Measurements from ENCODE around the gene ATG2A.

The ATG2A gene

DNA sequence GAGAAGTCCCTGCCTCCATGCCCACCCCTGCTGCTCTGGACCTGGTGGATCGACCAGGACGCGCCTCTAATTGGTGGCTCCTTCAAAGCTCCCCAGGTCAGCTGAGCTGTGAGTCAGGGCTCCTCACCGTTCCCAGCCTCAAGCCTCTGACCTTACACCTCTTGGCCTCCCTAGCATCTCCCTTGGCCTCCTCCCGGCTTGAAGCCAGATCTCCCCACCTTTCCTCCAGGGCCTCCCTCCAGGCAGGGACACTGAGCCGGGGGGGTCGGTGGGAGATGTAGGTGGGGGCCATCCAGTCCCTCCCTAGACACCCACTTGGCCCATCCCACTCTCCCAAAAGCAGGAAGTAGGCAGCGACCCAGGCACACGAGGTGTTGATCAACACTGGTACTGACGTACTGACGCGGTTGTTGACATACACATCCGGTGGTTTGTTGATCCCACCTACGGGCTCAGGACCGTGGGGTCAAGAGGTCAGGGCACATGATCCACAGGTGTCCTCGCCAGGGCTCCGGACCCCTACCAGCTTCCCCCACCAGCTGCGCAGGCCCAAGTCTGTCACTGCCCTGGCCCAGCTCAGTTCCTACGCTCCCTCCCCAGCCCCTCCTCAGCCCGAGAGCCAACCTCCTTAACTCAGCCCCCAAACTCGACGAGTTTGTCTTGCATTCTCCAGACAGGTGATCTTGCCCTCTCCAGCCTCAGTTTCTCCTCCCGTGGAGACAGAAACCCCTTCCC is 802 bp downstream of the ATG2A start:
- peaks cover 16% of the 10 kb centered on the region for H3K4me1 Mint-ChIP-seq (ENCODE audit: low read depth)
- H3K4me3 Mint-ChIP-seq, result peak overlapping the region; percentile 92
- H3K9me3 Mint-ChIP-seq, result no peaks in the 10 kb centered on the region
- peak overlapping the region; percentile 95 for H3K27ac Mint-ChIP-seq
- H3K27me3 Mint-ChIP-seq (ENCODE audit: low read depth), result no peaks in the 10 kb centered on the region
- H3K36me3 Mint-ChIP-seq (ENCODE audit: low read depth), result peaks cover 8% of the 10 kb centered on the region

- peak overlapping the region; percentile 92 for H3K4me3 Mint-ChIP-seq
- H3K9me3 Mint-ChIP-seq, result no peaks in the 10 kb centered on the region
- peaks cover 16% of the 10 kb centered on the region for H3K4me1 Mint-ChIP-seq (ENCODE audit: low read depth)
- peak overlapping the region; percentile 36 for H3K27ac Mint-ChIP-seq
- no peaks in the 10 kb centered on the region for H3K27me3 Mint-ChIP-seq (ENCODE audit: low read depth)
- peaks cover 13% of the 10 kb centered on the region for H3K36me3 Mint-ChIP-seq (ENCODE audit: low read depth)
These were observed 1.6 kb downstream of the ATG2A start for GRCh38 chr11:64915376-64915887.

- Mint-ChIP-seq H3K4me1 (ENCODE audit: low read depth) (peaks cover 16% of the 10 kb centered on the region), H3K4me3 (peak overlapping the region; percentile 56), H3K27ac (no peak overlapping the region), H3K36me3 (ENCODE audit: low read depth) (peaks cover 16% of the 10 kb centered on the region), H3K27me3 (ENCODE audit: low read depth) (no peaks in the 10 kb centered on the region), H3K9me3 (no peaks in the 10 kb centered on the region)
These were observed 2.9 kb downstream of the ATG2A start for GRCh38 chr11:64914123-64914522.

- no peaks in the 10 kb centered on the region for H3K27me3 Mint-ChIP-seq (ENCODE audit: low read depth)
- no peak overlapping the region for H3K27ac Mint-ChIP-seq
- H3K4me3 Mint-ChIP-seq, result no peak overlapping the region
- H3K4me1 Mint-ChIP-seq (ENCODE audit: low read depth), result peaks cover 16% of the 10 kb centered on the region
- H3K9me3 Mint-ChIP-seq, result no peaks in the 10 kb centered on the region
- H3K36me3 Mint-ChIP-seq (ENCODE audit: low read depth), result peaks cover 18% of the 10 kb centered on the region
These were observed 3.8 kb downstream of the ATG2A start for GRCh38 chr11:64913171-64913727.

DNA sequence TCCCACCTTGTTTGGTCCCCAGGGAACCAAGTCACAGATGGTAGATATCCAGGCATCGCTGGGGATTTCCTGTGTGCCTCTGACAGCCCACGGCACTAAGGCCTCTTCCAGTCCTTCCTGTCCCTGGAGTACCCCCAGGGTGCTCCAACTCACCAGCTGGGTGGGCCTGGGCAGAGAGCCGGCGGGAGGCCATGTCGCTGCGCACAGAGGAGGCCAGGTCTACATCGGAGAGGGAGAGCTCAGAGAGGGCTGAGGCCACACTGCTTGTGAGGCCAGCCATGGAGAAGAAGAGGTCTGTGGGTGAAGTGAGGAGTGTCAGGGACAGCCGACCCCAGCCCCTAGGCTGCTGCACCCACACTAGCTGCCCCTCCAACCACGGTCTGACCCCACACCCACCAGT is 5.3 kb downstream of the ATG2A start:
- Mint-ChIP-seq H3K36me3 (ENCODE audit: low read depth) (peaks cover 23% of the 10 kb centered on the region), H3K27ac (no peak overlapping the region), H3K27me3 (ENCODE audit: low read depth) (no peaks in the 10 kb centered on the region), H3K9me3 (no peaks in the 10 kb centered on the region), H3K4me3 (no peak overlapping the region), H3K4me1 (ENCODE audit: low read depth) (peaks cover 11% of the 10 kb centered on the region)

- Mint-ChIP-seq H3K27me3 (ENCODE audit: low read depth) (no peaks in the 10 kb centered on the region), H3K4me1 (ENCODE audit: low read depth) (peaks cover 6% of the 10 kb centered on the region), H3K4me3 (no peak overlapping the region), H3K36me3 (ENCODE audit: low read depth) (peaks cover 23% of the 10 kb centered on the region), H3K9me3 (no peaks in the 10 kb centered on the region), H3K27ac (no peak overlapping the region)
These were observed 5.9 kb downstream of the ATG2A start for GRCh38 chr11:64911142-64911541.

DNA sequence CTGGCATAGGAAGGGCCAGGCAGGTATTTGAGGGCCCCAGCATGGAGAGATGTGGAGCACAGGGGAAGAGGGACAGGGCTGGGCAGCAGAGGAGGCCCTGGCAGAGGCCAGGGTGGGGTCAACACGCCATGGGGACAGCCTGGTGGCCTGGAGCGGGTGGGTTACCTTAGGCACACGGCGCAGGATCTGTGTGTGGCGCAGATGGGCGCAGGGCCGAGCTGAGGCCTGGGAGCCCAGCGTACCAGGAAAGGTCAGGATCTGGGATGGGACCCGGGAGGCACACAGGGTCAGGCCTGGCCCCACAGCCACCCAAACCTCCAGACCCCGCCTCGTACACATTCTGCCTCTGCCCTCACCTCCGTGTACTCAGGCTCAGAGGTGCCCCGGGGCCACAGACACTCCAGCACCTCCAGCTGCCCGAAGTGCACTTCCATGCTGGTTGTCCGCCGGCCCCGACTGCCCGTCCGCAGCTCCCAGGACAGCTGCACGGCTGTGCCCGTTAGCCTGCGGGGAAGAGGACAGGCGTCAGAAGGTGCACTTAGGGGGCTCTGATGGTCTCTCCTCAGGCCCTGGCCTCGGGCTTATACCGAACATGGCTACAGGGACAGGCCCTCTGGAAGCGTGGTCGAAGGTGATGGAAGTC is 6.4 kb downstream of the ATG2A start:
- Mint-ChIP-seq H3K4me1 (ENCODE audit: low read depth) (peaks cover 2% of the 10 kb centered on the region), H3K4me3 (no peak overlapping the region), H3K27me3 (ENCODE audit: low read depth) (no peaks in the 10 kb centered on the region), H3K27ac (no peak overlapping the region), H3K36me3 (ENCODE audit: low read depth) (peaks cover 24% of the 10 kb centered on the region), H3K9me3 (no peaks in the 10 kb centered on the region)

GRCh38 chr11:64909653-64910343 is 7.2 kb downstream of the ATG2A start:
- Mint-ChIP-seq H3K27ac (no peak overlapping the region), H3K4me1 (ENCODE audit: low read depth) (peaks cover 2% of the 10 kb centered on the region), H3K27me3 (ENCODE audit: low read depth) (no peaks in the 10 kb centered on the region), H3K9me3 (no peaks in the 10 kb centered on the region), H3K4me3 (no peak overlapping the region), H3K36me3 (ENCODE audit: low read depth) (peaks cover 30% of the 10 kb centered on the region)

DNA sequence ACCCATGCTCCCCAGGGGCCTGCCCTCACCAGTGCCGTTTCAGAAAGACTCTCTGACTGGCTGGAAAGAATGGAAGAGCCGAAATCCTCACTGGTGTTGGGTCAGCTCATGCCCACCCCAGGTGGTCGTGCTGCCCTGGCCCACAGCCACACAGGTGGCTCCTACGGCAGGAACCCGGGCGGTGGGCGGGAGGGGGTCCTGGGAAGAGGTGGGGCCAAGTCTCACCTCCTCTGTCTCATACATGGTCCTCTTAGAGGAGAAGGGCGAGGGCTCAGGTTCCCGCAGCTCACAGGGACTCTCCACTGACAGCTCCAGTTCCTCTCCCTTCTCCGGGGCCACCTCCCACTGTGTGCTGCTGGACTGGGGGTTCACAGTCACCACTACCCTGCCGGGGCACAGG is 8.2 kb downstream of the ATG2A start:
- Mint-ChIP-seq H3K27ac (no peak overlapping the region), H3K9me3 (no peaks in the 10 kb centered on the region), H3K27me3 (ENCODE audit: low read depth) (no peaks in the 10 kb centered on the region), H3K36me3 (ENCODE audit: low read depth) (peaks cover 28% of the 10 kb centered on the region), H3K4me1 (ENCODE audit: low read depth) (no peaks in the 10 kb centered on the region), H3K4me3 (no peak overlapping the region)

GRCh38 chr11:64906314-64906635 is 10.7 kb downstream of the ATG2A start:
- Mint-ChIP-seq H3K9me3 (no peaks in the 10 kb centered on the region), H3K4me1 (ENCODE audit: low read depth) (peaks cover 7% of the 10 kb centered on the region), H3K36me3 (ENCODE audit: low read depth) (peaks cover 29% of the 10 kb centered on the region), H3K4me3 (no peak overlapping the region), H3K27me3 (ENCODE audit: low read depth) (no peaks in the 10 kb centered on the region), H3K27ac (no peak overlapping the region)

- Mint-ChIP-seq H3K36me3 (ENCODE audit: low read depth) (peaks cover 24% of the 10 kb centered on the region), H3K27me3 (ENCODE audit: low read depth) (no peaks in the 10 kb centered on the region), H3K9me3 (no peaks in the 10 kb centered on the region), H3K27ac (no peak overlapping the region), H3K4me3 (no peak overlapping the region), H3K4me1 (ENCODE audit: low read depth) (peaks cover 7% of the 10 kb centered on the region)
These were observed 11.3 kb downstream of the ATG2A start for GRCh38 chr11:64905516-64906313.

GRCh38 chr11:64903291-64903833 is 13.6 kb downstream of the ATG2A start:
- H3K9me3 Mint-ChIP-seq, result no peaks in the 10 kb centered on the region
- no peak overlapping the region for H3K4me3 Mint-ChIP-seq
- H3K27me3 Mint-ChIP-seq (ENCODE audit: low read depth), result no peaks in the 10 kb centered on the region
- no peak overlapping the region for H3K27ac Mint-ChIP-seq
- H3K4me1 Mint-ChIP-seq (ENCODE audit: low read depth), result peaks cover 12% of the 10 kb centered on the region
- peaks cover 25% of the 10 kb centered on the region for H3K36me3 Mint-ChIP-seq (ENCODE audit: low read depth)

DNA sequence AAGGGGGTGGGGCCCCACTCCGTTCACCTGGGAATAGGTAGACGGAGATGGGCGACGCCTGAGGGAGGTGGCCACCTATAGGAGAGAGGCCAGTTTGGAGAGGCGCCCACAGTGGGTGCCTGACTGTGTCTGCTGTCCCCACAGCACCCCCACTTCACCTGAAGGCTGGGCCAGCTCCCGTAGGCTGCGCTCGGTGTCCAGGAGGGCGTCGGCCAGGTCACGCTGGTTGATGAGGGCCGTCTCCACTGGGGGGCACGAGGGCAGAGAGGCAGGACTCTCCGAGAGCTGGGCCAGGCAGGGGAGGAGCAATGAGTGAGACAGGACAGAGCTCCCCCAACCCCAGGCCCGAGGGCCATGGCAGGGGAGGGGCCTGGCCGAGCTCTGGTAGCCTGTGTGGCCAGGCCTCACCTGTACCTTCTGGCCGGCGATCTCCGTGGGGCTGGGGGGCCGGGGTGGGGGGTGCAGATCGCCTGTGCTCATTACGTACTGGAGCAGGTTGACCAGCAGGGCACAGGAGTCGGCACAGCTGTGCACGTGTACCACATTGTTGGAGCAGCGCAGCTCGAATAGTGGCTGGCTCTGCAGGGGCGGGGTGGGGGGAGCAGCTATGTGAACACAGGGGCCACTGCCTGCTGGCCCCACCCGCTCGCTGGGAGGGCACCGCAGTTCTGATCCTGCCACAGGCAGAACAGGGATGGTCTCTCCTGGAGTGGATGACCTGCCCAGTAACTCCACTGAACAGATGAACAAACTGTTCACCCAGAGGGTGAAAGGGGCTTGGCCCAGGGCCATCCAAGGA is 14.7 kb downstream of the ATG2A start:
- no peak overlapping the region for H3K4me3 Mint-ChIP-seq
- peaks cover 28% of the 10 kb centered on the region for H3K36me3 Mint-ChIP-seq (ENCODE audit: low read depth)
- H3K27me3 Mint-ChIP-seq (ENCODE audit: low read depth), result no peaks in the 10 kb centered on the region

More for the DNA sequence above, 14.7 kb downstream of the ATG2A start:
- no peaks in the 10 kb centered on the region for H3K9me3 Mint-ChIP-seq
- peaks cover 12% of the 10 kb centered on the region for H3K4me1 Mint-ChIP-seq (ENCODE audit: low read depth)
- H3K27ac Mint-ChIP-seq, result peak overlapping the region; percentile 80

All from T-helper 1 cell treated with Interleukin-12 subunit alpha and Interleukin-12 subunit beta and Interleukin-4 antibody, amounts not matched to agents 30 μg/mL and 1 μg/mL, for 36 hours (primary cell).